Mesendoderm (in vitro differentiated cells): Measurements from ENCODE around the gene INSM2.

Source experiments
- DNase-seq: peaks from one replicate; pipeline ENCODE4 v3.0.0; 2013
- H2AK5ac ChIP-seq: 2 replicates; pipeline ENCODE4 v1.6.1; 2013; ENCODE audit warnings: low read length, inconsistent platforms
- H2BK120ac ChIP-seq: 2 replicates; pipeline ENCODE4 v1.6.1; 2013; ENCODE audit warnings: low read depth, mild to moderate bottlenecking, low read length, moderate library complexity, mixed read lengths
- H2BK15ac ChIP-seq: replicated peaks from 2 replicates; pipeline ENCODE4 v1.6.1; 2013; ENCODE audit warnings: low read depth, mild to moderate bottlenecking, moderate library complexity
- H2BK5ac ChIP-seq: 2 replicates; pipeline ENCODE4 v1.6.1; 2013; ENCODE audit warnings: low read length, inconsistent platforms
- H3K18ac ChIP-seq: 2 replicates; pipeline ENCODE4 v1.6.1; 2013; ENCODE audit warnings: mild to moderate bottlenecking, low read length, mixed read lengths
- H3K23ac ChIP-seq: one replicate; pipeline ENCODE4 v1.6.1; 2013; ENCODE audit warnings: low read length
- H3K27ac ChIP-seq: 2 replicates; pipeline ENCODE4 v1.5.1; 2013; ENCODE audit warnings: low read depth, mild to moderate bottlenecking, inconsistent platforms, low read length, moderate library complexity
- H3K27me3 ChIP-seq: 2 replicates; pipeline ENCODE4 v1.6.1; 2013; ENCODE audit warnings: low read length, control low read depth, mild to moderate bottlenecking, inconsistent platforms; ENCODE audit not compliant: insufficient read depth, poor library complexity
- H3K36me3 ChIP-seq: 2 replicates; pipeline ENCODE4 v1.6.1; 2013; ENCODE audit warnings: low read length, inconsistent platforms; ENCODE audit not compliant: control insufficient read depth, insufficient read depth
- H3K4ac ChIP-seq: one replicate; pipeline ENCODE4 v1.6.1; 2013; ENCODE audit warnings: low read depth, mild to moderate bottlenecking, low read length, moderate library complexity
- H3K4me1 ChIP-seq: 2 replicates; pipeline ENCODE4 v1.6.1; 2013; ENCODE audit warnings: low read depth, low read length, inconsistent platforms; ENCODE audit not compliant: control insufficient read depth
- H3K4me2 ChIP-seq: 2 replicates; pipeline ENCODE4 v1.6.1; 2013; ENCODE audit warnings: low read length
- H3K4me3 ChIP-seq: 2 replicates; pipeline ENCODE4 v1.5.1; 2013; ENCODE audit warnings: mild to moderate bottlenecking, low read length
- H3K56ac ChIP-seq: one replicate; pipeline ENCODE4 v1.6.1; 2013; ENCODE audit warnings: low read length
- H3K79me1 ChIP-seq: 2 replicates; pipeline ENCODE4 v1.6.1; 2013; ENCODE audit warnings: low read length, inconsistent platforms
- H3K79me2 ChIP-seq: 2 replicates; pipeline ENCODE4 v1.6.1; 2013; ENCODE audit warnings: mild to moderate bottlenecking, low read length; ENCODE audit not compliant: control insufficient read depth, insufficient read depth
- H3K9ac ChIP-seq: 2 replicates; pipeline ENCODE4 v1.6.1; 2013; ENCODE audit warnings: low read length, inconsistent platforms
- H4K5ac ChIP-seq: one replicate; pipeline ENCODE4 v1.6.1; 2013; ENCODE audit warnings: low read length
- H4K8ac ChIP-seq: one replicate; pipeline ENCODE4 v1.6.1; 2013; ENCODE audit warnings: low read depth, mild to moderate bottlenecking, control low read depth, low read length, moderate library complexity
- WGBS: extraction: QIAGEN DNeasy Blood & Tissue Kit; methylation state at CpG from one replicate; pipeline ENCODE4 v1.1.7; 2013; ENCODE audit warnings: low lambda C conversion rate, missing lambda C conversion rate; ENCODE audit not compliant: insufficient coverage; ENCODE audit errors: extremely low coverage; 5-methylcytosine and 5-hydroxymethylcytosine counted together

Gene INSM2

DNA sequence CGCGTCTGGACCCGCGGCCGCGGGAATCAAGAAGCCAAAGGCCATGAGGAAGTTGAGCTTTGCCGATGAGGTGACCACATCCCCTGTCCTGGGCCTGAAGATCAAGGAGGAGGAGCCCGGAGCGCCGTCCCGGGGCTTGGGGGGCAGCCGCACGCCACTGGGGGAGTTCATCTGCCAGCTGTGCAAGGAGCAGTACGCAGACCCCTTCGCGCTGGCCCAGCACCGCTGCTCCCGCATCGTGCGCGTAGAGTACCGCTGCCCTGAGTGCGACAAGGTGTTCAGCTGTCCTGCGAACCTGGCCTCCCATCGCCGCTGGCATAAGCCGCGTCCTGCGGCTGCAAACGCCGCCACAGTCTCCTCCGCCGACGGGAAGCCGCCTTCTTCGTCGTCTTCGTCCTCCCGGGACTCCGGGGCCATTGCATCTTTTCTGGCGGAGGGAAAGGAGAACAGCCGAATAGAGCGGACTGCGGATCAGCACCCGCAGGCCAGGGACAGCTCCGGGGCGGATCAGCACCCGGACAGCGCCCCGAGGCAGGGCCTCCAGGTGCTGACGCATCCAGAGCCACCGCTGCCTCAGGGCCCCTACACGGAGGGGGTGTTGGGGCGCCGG lies 1.0 kb downstream of the INSM2 start:
- H3K4me2 ChIP-seq = peak overlapping the region; percentile 71
- no peak overlapping the region for H2AK5ac ChIP-seq
- H3K36me3 ChIP-seq = no peaks in the 10 kb centered on the region
- H3K27me3 ChIP-seq = peaks cover 33% of the 10 kb centered on the region
- no peaks in the 10 kb centered on the region for H3K79me2 ChIP-seq
- no peak overlapping the region for H2BK15ac ChIP-seq
- H3K23ac ChIP-seq = no peak overlapping the region
- H3K4me1 ChIP-seq = no peaks in the 10 kb centered on the region
- no peak overlapping the region for H2BK120ac ChIP-seq
- no peaks in the 10 kb centered on the region for H3K79me1 ChIP-seq
- no CpG with 5 or more reads among the region's 55 CpGs for WGBS
- peak; percentile 80 for DNase-seq
- no peak overlapping the region for H3K27ac ChIP-seq
- H3K4ac ChIP-seq = no peak overlapping the region
- no peak overlapping the region for H4K5ac ChIP-seq
- no peak overlapping the region for H3K18ac ChIP-seq
- no peak overlapping the region for H4K8ac ChIP-seq
- H3K9ac ChIP-seq = no peak overlapping the region
- no peak overlapping the region for H2BK5ac ChIP-seq
- no peak overlapping the region for H3K56ac ChIP-seq
- H3K4me3 ChIP-seq = no peak overlapping the region

DNA sequence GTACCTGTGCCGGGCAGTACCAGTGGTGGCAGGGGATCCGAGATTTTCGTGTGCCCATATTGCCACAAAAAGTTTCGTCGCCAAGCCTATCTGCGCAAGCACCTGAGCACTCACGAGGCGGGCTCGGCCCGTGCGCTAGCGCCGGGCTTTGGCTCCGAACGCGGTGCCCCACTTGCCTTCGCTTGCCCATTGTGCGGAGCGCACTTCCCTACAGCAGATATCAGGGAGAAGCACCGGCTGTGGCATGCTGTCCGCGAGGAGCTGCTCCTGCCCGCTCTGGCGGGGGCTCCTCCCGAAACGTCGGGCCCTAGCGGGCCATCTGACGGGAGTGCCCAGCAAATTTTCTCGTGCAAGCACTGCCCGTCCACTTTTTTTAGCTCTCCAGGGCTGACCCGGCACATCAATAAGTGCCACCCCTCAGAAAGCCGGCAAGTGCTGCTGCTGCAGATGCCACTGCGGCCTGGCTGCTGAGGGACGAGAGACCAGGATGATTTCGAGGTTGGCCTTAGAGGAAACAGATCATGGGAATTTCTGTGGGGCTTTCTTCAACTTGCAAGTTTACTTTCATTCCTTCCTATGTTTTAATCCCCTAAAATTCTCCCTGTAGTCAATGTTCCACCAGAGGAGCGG lies 1.6 kb downstream of the INSM2 start:
- Histone ChIP-seq H3K4me2 (peak overlapping the region; percentile 71), H2BK15ac (no peak overlapping the region), H3K9ac (no peak overlapping the region), H3K56ac (no peak overlapping the region), H3K79me1 (no peaks in the 10 kb centered on the region), H3K4me1 (no peaks in the 10 kb centered on the region), H3K36me3 (no peaks in the 10 kb centered on the region), H3K4me3 (no peak overlapping the region), H3K4ac (no peak overlapping the region), H2BK5ac (no peak overlapping the region), H3K18ac (no peak overlapping the region), H3K79me2 (no peaks in the 10 kb centered on the region), H4K5ac (no peak overlapping the region), H3K27me3 (peaks cover 33% of the 10 kb centered on the region), H4K8ac (no peak overlapping the region), H3K23ac (no peak overlapping the region), H3K27ac (no peak overlapping the region), H2BK120ac (no peak overlapping the region), H2AK5ac (no peak overlapping the region)
- no peak for DNase-seq
- no CpG with 5 or more reads among the region's 37 CpGs for WGBS

GRCh38 chr14:35539969-35540368 lies 6.0 kb downstream of the INSM2 start:
- H3K4me3 ChIP-seq = no peak overlapping the region
- no peak overlapping the region for H3K56ac ChIP-seq
- H3K79me2 ChIP-seq = no peaks in the 10 kb centered on the region
- H2BK5ac ChIP-seq = no peak overlapping the region
- H2BK15ac ChIP-seq = no peak overlapping the region
- no peak overlapping the region for H3K18ac ChIP-seq
- H3K4me2 ChIP-seq = no peak overlapping the region
- H3K23ac ChIP-seq = no peak overlapping the region
- H4K5ac ChIP-seq = no peak overlapping the region
- no peak overlapping the region for H3K27ac ChIP-seq
- H3K79me1 ChIP-seq = no peaks in the 10 kb centered on the region
- H3K27me3 ChIP-seq = peaks cover 16% of the 10 kb centered on the region
- H3K4ac ChIP-seq = no peak overlapping the region
- no peak overlapping the region for H2AK5ac ChIP-seq
- no peak for DNase-seq
- H2BK120ac ChIP-seq = no peak overlapping the region
- H3K4me1 ChIP-seq = no peaks in the 10 kb centered on the region
- H4K8ac ChIP-seq = no peak overlapping the region
- no peaks in the 10 kb centered on the region for H3K36me3 ChIP-seq
- no peak overlapping the region for H3K9ac ChIP-seq
- no CpG with 5 or more reads among the region's 2 CpGs for WGBS

GRCh38 chr14:35543006-35543405 lies 9.0 kb downstream of the INSM2 start:
- Histone ChIP-seq H3K18ac (no peak overlapping the region), H3K36me3 (no peaks in the 10 kb centered on the region), H3K4ac (no peak overlapping the region), H3K27me3 (no peaks in the 10 kb centered on the region), H3K4me2 (no peak overlapping the region), H3K79me1 (no peaks in the 10 kb centered on the region), H2AK5ac (no peak overlapping the region), H2BK120ac (no peak overlapping the region), H3K4me3 (no peak overlapping the region), H3K27ac (no peak overlapping the region), H4K5ac (no peak overlapping the region), H3K56ac (no peak overlapping the region), H2BK15ac (no peak overlapping the region), H4K8ac (no peak overlapping the region), H3K9ac (no peak overlapping the region), H2BK5ac (no peak overlapping the region), H3K23ac (no peak overlapping the region), H3K4me1 (no peaks in the 10 kb centered on the region), H3K79me2 (no peaks in the 10 kb centered on the region)
- no peak for DNase-seq
- WGBS = no CpG with 5 or more reads among the region's 5 CpGs

- Histone ChIP-seq H3K27me3 (no peaks in the 10 kb centered on the region), H2BK15ac (no peak overlapping the region), H4K5ac (no peak overlapping the region), H3K79me2 (no peaks in the 10 kb centered on the region), H3K9ac (no peak overlapping the region), H3K27ac (peak overlapping the region; percentile 57), H3K4me2 (no peak overlapping the region), H2BK5ac (no peak overlapping the region), H3K23ac (no peak overlapping the region), H4K8ac (no peak overlapping the region), H3K79me1 (no peaks in the 10 kb centered on the region), H2BK120ac (no peak overlapping the region), H3K56ac (no peak overlapping the region), H3K18ac (no peak overlapping the region), H3K4me3 (no peak overlapping the region), H3K4me1 (no peaks in the 10 kb centered on the region), H2AK5ac (no peak overlapping the region), H3K4ac (no peak overlapping the region), H3K36me3 (no peaks in the 10 kb centered on the region)
- peak; percentile 13 for DNase-seq
- WGBS = no CpG with 5 or more reads among the region's 4 CpGs
Measured at GRCh38 chr14:35549551-35549950, 15.6 kb downstream of the INSM2 start.

- H3K79me1 ChIP-seq = no peaks in the 10 kb centered on the region
- H3K4me1 ChIP-seq = no peaks in the 10 kb centered on the region
- H2BK5ac ChIP-seq = no peak overlapping the region
- no peak overlapping the region for H2BK15ac ChIP-seq
- H2BK120ac ChIP-seq = no peak overlapping the region
- no peaks in the 10 kb centered on the region for H3K79me2 ChIP-seq
- H4K5ac ChIP-seq = no peak overlapping the region
- no peaks in the 10 kb centered on the region for H3K36me3 ChIP-seq
- no CpG with 5 or more reads among the region's 1 CpG for WGBS
- no peak overlapping the region for H3K27ac ChIP-seq
- no peak overlapping the region for H3K23ac ChIP-seq
- H3K4me2 ChIP-seq = no peak overlapping the region
- no peak overlapping the region for H4K8ac ChIP-seq
- DNase-seq = peak; percentile 54
- H3K27me3 ChIP-seq = no peaks in the 10 kb centered on the region
- H2AK5ac ChIP-seq = no peak overlapping the region
- no peak overlapping the region for H3K56ac ChIP-seq
- no peak overlapping the region for H3K18ac ChIP-seq
- H3K4me3 ChIP-seq = no peak overlapping the region
- H3K4ac ChIP-seq = no peak overlapping the region
- no peak overlapping the region for H3K9ac ChIP-seq
Measured at GRCh38 chr14:35551081-35551480, 17.1 kb downstream of the INSM2 start.
